NCI-H748 treated with DMSO at 0.1 percent for 48 hours (cell line): ENCODE data around the gene RABGGTA.
"Not testable (repeated sequence)": the region's sequence is repeated elsewhere in the genome, so short reads cannot be mapped to it uniquely, and the experiment has no call there.

Source experiments
- DNase-seq: peaks from one replicate; lab custom pipeline; 2025; lab: John Stamatoyannopoulos, UW

RABGGTA gene

DNA sequence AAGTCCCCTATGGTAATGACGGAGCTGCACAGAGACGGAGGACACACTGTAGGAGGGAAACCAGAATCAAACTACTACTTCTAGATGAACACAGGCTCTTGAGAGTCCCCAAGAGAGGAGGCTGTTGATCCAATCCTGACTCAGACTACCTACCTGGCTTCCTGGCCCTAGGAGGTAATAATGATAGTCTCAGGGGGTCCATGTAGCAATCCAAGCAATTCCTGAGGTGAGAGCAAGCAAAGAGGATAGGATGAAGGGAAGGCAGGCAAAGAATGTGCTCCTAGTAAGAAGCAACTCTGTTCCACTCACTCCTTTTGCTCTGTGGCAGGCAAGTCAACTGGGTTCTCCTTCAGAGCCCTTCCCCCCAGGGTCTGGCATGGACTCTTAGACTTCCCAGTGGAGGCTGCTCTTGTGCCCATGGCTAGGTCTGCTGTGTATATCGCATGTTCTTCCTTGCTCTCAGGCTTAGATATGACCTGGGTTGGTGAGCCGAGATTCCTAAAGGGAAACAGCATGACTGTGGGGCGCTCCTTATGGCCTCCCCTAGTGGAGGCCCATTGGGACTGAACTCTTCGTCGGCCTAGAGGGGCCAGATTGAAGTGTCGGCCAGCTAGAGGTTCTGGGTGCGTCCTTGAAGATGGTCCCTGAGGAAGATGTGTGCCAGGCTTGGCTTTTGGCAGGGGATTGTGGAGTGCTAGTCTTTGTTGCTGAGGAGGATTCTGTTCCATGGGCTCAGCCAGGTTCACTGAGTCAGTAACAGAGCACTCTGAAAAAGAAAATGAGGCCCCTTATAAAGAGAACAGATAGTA is 31.1 kb downstream of the RABGGTA start:
- no peak for DNase-seq

DNA sequence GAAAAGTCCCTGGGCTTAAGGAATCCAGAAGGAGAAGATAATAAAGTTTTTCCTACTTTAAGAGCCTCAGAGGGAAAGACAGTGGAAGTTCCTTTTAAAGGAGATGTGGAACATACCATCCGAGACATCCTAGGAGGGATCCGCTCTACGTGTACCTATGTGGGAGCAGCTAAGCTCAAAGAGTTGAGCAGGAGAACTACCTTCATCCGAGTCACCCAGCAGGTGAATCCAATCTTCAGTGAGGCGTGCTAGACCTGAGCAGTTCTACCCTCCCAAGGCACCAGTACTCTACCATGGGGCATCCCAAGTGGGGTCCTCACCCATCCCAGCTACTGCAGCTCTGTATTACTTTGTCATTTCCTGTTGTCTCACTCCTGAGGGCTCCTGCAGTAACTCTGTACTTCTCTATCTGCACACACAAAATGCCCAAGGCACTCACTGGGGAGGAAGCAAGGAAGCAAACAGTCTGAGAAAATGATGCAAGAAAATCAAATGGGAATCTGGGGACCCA is 32.8 kb downstream of the RABGGTA start:
- no peak for DNase-seq

DNA sequence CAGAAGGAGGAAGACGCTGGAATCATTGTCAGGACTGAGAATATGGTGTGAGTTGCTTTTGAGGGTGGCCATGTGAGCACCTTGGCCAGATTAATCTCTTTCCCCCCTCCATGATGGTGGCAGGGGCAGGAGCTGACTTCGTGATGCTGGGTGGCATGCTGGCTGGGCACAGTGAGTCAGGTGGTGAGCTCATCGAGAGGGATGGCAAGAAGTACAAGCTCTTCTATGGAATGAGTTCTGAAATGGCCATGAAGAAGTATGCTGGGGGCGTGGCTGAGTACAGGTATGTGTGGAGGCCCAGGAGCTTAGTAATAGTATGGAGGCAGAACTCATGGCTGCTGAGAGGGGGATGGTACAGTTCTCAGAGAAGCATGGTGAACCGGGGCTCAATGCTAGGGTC is 33.3 kb downstream of the RABGGTA start:
- no peak for DNase-seq

DNA sequence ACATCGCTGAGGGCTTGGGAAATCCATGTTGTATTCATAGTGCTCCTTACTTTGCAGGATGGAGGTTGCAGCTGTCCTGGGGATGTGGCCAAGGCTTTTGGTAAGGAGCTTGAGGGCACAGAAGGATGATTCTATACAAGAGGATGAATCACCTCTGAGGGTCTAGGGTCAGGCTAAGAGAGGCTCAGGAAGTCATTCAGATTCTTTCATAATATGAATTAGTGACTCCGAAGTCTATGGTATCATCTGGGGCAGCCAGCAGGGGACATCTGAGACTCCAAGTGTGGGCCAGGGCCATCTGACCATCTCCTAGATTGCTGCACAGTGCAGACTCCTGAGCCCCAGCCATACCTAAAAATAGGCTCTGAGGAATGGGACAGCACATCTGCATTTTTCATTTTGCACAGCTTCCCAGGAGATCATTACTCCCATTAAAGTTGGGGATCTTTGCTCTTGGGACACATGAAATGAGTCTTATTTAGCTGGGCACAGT is 33.9 kb downstream of the RABGGTA start:
- DNase-seq = no peak

DNA sequence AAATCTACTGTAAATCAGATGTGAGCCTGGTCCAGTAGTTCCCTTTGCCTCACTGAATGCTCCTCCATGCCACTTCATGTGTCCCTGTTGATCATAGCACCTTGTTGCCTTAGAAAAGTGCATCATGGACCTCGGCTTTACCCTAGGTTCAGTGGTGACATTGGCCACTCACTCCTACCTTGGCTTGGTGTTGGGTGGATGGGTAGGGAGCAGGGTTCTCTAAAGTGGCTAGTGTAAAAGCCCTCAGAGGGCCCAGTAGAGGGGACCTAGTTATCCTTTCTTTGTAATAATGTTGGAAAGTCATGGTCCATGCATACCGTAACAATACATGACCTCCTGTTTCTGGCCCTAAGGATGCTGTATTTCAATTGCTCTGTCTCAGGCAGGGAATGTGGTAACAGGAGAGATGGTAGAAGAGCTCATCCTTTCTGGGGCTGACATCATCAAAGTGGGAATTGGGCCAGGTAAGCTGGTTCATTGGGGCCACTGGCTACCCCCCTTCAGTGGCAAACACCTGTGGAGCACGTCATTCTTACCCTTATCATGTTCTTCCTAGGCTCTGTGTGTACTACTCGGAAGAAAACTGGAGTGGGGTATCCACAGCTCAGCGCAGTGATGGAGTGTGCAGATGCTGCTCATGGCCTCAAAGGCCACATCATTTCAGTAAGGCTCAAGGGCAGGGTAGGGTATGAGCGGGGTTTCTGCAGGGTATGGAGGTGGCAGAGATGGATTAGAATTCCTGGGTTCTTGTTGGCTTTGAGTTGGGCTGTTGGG is 34.5 kb downstream of the RABGGTA start:
- DNase-seq = no peak

DNA sequence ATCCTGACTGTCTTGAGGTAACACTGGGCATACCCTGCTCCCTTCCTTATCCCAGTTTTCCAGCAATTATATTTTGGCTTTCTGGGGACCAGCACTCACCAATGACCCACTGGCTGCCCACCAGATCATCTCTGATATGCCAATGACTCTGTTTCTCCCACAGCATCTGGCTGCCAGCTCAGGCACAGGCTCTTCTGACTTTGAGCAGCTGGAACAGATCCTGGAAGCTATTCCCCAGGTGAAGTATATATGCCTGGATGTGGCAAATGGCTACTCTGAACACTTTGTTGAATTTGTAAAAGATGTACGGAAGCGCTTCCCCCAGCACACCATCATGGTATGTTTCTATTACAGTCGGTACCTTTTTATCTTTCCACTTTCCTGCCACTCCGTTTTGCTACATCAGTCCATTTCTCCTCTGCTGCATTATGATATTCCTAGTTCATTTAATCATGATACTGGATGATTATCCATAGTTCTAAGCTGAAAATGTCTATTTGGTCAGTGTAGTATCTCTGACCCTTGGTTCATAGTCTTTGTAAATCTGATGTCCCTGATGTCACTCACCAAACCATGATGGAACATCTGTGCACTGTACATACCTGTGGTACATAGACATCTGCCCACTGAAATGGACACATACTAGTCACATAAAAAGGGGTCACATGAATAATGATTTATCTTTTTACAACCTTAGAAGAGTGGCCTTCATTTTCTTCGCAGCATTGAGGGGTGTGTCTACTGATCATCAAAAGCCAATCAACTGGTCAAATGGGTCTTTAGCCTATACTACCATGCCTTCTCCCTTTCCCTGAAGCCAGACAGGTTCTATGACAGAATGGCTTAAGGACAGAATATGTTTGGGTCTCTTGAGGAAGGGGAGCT is 35.4 kb downstream of the RABGGTA start:
- no peak for DNase-seq

DNA sequence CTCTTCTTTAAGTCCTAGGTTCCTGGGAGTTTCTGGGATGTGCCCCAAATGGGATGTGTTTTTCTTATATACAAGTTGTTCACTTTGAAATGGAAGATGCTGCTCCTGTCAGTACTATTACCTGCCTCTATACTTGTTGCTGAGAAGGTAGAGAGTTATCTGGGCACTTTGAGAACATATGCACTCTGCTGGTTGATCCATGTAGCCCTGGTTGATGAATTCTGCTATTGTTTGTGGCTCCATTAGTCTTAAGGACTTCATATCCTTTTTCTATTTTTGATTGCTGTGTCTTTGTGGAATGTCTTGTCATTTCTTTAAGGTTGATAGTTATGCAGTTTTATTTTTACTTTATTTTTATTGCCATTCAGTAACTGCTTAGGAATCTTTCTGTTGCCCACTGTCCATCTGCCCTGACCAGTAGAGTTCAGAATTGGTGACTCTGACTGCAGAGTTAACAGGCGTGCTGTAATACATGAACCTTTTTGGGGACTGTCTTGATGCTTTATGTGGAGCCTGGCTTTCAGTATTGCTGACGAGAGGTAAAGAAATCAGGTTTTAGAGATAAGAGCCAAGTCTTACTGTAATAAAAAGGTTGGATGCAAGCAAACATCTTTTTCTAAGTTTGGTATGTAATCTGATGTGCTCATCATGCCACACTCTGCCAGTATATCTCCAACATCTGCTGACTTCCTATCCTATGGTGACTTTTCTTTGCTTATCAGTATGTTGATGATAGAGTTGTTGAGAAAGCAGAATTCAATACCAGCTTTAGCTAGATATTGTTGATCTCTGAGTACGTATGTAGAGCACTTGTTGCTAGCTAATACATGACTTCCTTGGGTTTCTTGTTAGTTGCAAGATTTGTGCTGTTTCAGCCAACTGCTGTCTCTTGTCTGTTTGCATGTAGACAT is 37.0 kb downstream of the RABGGTA start:
- no peak for DNase-seq

DNA sequence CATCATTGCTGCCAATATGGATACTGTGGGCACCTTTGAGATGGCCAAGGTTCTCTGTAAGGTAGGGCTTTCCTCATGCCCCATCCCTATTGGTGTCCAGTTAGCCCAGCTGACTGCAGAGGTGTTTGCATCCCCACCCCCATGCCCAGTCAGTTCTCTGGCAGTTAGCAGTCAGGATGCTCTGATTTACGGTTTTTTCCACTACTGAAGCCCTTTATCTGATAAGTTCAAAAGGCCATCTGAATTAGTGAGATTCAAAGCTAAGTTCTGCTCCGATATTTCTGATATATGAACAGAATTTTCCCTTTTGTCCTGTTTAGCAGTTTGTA is 37.9 kb downstream of the RABGGTA start:
- DNase-seq = no peak

DNA sequence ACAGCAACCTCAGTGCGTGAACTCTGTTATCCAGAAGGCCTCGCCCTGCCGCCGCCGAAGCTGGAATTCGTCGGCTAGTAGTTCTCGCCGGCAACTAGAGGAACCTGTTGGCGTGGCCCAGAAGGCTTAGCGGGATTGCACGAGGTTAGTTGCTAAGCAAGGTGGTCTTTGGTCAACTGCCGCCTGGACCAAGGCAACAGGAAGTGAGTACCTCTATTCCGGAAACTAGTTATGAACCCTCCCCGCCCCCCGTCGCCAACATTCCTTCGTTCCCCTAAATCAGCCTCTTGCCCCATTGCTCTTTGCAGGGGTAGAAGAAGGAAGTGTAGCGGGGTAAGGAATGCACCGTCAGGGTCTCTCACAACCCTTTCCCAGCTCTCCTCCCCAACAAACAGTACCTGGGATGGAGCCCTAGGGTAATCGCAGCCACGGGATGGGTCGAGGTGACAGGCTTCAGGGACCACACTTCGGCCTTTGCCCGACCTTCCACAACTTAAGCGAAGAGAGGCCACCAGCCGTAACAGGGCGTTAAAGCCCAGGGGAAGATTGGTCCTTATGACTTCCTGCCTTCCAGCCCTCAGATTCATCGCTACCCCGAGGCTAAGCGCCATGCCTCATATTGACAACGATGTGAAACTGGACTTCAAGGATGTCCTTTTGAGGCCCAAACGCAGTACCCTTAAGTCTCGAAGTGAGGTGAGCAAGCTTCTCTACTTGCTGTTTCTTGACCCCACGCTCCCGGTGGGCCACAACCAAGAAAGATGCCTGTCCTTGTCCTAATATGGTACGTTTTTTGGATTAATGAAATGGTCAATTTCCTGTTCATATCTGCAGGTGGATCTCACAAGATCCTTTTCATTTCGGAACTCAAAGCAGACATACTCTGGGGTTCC is 38.5 kb downstream of the RABGGTA start, which contains the start of gene GMPR2:
Gene GMPR2, plus strand, starts transcription at position 285 of the 893 bp plus-strand sequence. Its CDS starts 325 bp downstream, at position 610.
- no peak for DNase-seq

DNA sequence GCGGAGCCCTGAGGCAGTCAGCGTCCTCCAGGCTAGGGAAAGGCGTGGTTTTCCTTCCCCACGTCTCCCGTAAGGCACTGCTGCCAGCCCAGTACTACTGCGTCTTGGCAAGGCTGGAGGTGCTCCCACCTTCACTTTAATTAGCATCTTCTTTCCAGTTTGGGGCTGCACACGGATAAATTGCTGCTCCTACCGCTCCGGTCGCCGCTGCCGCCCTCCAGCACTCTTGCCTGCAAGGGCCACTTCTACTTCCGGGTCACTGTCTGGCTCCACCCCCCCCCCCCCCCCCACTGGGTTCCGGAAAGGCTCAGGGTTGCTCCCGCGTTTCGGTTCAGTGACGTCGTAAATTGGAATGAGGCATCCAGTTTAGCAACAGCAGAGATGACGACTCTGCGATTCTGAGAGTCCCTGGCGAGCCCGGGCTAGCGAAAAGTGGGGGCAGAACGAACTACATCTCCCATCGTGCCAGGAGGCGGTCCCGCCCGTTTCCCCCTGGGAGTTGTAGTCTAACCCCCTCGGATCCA is 39.2 kb downstream of the RABGGTA start, which contains the start of gene NEDD8:
Gene NEDD8, minus strand, starts transcription at position 247 of the 524 bp plus-strand sequence. Its CDS starts 100 bp downstream, at position 147.
- peak; percentile 86 for DNase-seq

DNA sequence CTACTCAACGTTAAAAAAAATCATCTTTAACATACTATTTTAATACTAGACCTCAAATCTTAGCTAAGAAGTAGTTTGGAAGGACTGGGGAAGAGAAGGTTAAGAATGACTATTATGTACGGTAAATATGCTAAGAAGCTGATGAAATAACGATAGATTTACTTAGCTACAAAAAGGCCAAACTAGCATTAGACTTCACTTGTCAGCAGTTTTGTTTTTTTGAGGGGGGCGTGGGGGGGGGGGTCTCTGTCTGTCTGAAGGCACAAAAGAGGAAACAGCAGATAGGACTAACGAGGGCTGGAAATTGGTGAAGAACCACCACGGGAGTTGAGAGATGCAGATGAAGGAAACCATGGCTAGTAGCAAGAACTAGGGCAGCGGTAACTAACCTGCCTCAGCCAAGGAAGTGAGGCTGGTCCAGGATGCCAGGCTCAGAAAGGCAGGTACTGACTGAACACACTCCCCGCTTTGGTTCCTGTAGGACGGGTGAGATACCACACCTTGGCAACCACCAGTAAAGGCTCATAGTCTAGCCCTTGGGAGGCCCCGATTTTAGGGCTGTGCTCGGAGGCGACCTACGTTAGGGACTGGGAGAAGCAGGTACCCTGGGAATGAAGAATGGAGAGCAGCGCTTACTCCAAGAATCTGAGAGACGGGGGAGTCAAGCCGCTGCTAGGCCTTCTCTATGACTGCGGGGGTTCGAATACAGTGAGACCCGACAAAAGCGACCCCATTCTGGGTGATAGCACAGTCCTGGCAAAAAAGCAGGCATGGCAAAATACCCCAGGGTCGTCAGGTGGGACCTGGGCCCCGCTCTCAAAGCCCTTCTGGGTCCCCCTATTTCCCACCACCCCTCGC is 39.9 kb downstream of the RABGGTA start:
- DNase-seq = no peak

DNA sequence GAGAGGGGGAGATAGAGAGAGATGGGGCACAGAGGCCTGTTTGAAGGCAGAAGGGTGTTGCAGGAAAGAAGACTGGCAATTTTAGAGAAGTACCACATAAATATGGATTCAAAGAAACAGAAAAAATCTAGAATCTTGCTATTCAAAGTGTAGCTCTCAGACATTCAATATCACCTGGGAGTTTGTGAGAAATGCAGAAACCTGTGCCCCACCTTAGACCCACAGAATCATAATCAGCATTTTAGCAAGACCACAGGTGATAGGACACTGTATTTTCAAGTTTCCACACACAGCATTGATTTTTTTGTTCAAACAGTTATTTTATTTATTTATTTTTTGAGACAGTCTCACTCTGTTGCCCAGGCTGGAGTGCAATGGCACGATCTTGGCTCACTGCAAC is 42.5 kb downstream of the RABGGTA start:
- DNase-seq = no peak

DNA sequence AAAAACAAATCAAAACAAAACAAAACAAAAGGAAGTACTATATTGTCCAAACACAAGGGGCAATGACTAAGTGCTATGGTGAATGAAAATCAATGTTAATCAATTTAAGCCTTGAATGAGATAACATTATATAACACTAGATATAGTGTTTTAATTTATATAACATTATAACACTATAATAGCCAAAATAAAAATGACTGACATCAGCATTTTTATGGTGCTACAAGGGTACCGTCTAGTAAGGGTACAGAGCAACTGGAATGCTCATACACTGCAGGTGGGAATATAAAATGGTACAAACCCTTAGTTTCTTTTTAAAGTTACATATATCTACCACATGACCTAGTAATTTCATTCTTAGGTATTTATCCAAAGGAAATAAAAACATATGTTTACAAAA is 44.9 kb downstream of the RABGGTA start:
- DNase-seq = no peak

DNA sequence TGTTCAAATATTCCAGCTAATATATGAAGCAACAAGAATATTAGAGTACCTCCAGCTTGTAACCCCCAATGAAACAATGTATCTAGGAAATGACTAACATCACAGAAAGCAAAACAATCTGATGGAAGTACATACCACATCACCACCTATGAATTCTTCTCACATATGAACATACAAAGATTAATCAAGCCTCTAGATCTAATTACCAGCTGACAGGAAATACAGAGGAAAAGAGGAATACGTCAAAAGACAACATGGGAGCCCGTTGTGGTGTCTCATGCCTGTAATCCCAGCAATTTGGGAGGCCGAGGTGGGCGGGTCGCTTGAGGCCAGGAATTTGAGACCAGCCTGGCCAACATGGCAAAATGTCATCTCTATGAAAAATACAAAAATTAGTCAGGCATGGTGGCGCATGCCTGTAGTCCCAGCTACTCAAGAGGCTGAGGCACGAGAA is 46.8 kb downstream of the RABGGTA start:
- no peak for DNase-seq

DNA sequence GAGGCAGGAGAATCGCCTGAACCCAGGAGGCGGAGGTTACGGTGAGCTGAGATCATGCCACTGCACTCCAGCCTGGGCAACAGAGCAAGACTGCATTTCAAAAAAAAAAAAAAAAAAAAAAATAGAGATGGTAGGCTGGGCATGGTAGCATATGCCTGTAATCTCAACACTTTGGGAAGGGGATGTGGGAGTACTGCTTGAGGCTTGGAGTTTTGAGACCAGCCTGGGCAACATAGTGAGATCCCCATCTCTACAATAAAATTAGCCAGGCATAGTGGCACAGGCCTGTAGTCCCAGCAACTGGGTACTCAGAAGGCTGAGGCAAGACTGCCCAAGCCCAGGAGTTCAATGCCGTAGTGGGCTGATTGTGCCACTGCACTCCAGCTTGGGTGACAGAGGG is 48.4 kb downstream of the RABGGTA start:
- not testable (repeated sequence) for DNase-seq

DNA sequence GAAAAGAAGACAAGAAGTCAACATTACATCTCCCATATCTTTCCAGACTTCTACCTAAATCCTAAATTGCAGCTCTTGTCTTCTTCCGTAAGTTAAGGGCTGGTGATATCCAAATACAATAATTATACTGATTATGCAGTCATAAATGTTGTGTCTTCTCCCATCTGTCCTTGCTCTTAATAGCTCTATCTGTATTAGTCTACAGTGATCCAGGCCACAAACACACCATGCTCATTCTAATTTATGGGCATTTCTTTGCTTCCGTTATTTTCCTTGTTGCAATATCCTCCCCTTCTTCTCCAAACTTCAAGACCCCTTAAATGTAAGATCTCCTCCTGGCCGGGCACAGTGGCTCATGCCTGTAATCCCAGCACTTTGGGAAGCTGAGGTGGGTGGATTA is 51.9 kb downstream of the RABGGTA start:
- DNase-seq = no peak

DNA sequence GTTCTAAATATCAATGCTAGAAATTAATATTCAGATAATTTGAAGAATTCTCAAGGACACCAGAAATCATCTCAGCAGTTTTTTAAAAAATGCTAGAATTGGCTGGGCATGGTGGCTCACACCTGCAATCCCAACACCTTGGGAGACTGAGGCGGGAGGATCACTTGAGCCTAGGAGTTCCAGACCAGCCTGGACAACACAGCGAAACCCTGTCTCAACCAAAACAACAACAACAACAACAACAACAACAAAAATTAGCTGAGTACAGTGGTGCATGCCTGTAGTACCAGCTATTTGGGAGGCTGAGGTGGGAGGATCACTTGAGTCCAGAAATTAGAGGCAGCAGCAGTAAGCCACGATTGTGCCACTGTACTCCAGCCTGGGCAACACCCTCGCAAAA is 52.3 kb downstream of the RABGGTA start:
- no peak for DNase-seq

DNA sequence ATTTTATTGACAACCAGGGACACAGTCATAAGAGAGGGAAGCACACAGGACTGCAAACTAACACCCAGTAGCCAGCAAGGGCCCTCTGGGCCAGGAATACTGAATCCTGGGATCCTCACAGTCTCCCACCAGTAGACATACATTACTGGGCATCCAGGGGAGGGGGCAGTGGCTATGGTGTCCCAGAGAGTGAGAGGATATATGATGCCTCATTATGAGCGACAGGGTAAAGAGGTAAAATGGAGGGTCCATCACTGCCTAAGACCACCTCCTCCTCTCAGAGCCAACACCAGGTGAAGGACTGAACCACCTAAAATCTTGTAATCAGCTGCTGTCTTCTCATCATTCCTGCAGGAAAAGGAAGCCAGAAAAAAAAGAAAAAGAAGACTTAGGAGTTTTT is 54.5 kb downstream of the RABGGTA start:
- not testable (repeated sequence) for DNase-seq

DNA sequence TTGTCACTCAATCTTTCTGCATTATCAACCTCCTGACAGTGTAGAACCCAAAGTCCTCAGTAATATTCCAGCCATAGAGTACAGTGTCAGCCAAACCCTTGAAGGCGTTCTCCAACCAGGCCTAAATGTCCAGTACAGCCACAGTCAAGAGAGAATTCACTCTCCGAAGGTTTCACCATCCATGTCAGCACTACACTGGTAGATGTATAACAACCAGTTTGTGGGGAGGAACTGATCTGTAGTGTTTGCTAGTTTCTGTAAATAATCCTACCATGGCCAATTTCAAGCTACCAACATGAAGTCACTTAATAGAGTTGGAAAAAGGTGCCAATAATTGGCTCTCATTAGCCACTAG is 55.1 kb downstream of the RABGGTA start:
- DNase-seq = no peak
